ENCODE measurements around the gene DENND5B. TPM values are rescaled to one million over a fixed set of nuclear protein-coding genes. Genes with fewer than 3 reads are reported as not detected.
"Not testable (repeated sequence)": the region's sequence is repeated elsewhere in the genome, so short reads cannot be mapped to it uniquely, and the experiment has no call there.

The DENND5B gene
- total RNA-seq, 4 donors from 2014 or later: 15.7 to 19.1 (median 18.5) TPM

GRCh38 chr12:31476437-31476836 is 114.5 kb downstream of the DENND5B start:
- intact Hi-C loops (cut with DNase I): no loop called here
- no peak for DNase-seq (ENCODE audit: extremely low spot score)
- WGBS: 94% methylated on average over 4 of the region's 4 CpGs
- Histone ChIP-seq H3K4me1 (peaks cover 0 to 3% (median 0%) of the 10 kb centered on the region in 4 donors), H3K4me3 (no peak overlapping the region), H3K27me3 (no peaks in the 10 kb centered on the region), H3K9me3 (no peaks in the 10 kb centered on the region), H3K36me3 (peaks cover 4 to 34% (median 9%) of the 10 kb centered on the region in 4 donors), H3K27ac (replicated peaks in 1 of 4) (no peak overlapping the region)
- TF ChIP-seq CTCF (IDR thresholded peaks at IDR 0.05) (no peak), EP300 (IDR thresholded peaks at IDR 0.05) (no peak), POLR2A (IDR thresholded peaks at IDR 0.05; ENCODE audit: low read depth) (no peak), POLR2AphosphoS5 (IDR thresholded peaks at IDR 0.05) (no peak)

GRCh38 chr12:31475610-31476009 is 115.3 kb downstream of the DENND5B start:
- H3K4me1 ChIP-seq; H3K9me3 ChIP-seq; DNase-seq (ENCODE audit: extremely low spot score); H3K27ac ChIP-seq (replicated peaks in 1 of 4); H3K4me3 ChIP-seq; H3K27me3 ChIP-seq; intact Hi-C loops (cut with DNase I): not testable (repeated sequence)
- WGBS: 92% methylated on average over 7 of the region's 7 CpGs
- H3K36me3 ChIP-seq: peaks cover 4 to 34% (median 9%) of the 10 kb centered on the region in 4 donors

- Histone ChIP-seq H3K27me3 (no peaks in the 10 kb centered on the region), H3K27ac (replicated peaks in 1 of 4) (no peak overlapping the region), H3K4me1 (no peaks in the 10 kb centered on the region), H3K36me3 (peaks cover 4 to 32% (median 8%) of the 10 kb centered on the region in 4 donors), H3K9me3 (no peaks in the 10 kb centered on the region), H3K4me3 (no peak overlapping the region)
- no peak for TF ChIP-seq POLR2A (IDR thresholded peaks at IDR 0.05; ENCODE audit: low read depth)
- no peak for TF ChIP-seq CTCF (IDR thresholded peaks at IDR 0.05)
- TF ChIP-seq EP300 (IDR thresholded peaks at IDR 0.05): no peak
- TF ChIP-seq POLR2AphosphoS5 (IDR thresholded peaks at IDR 0.05): no peak
- intact Hi-C loops (cut with DNase I): no loop called here
- WGBS: 94% methylated on average over 2 of the region's 2 CpGs
- no peak for DNase-seq (ENCODE audit: extremely low spot score)
Observed at GRCh38 chr12:31474751-31475150, 116.2 kb downstream of the DENND5B start.

GRCh38 chr12:31471823-31472222 is 119.1 kb downstream of the DENND5B start:
- intact Hi-C loops (cut with DNase I): no loop called here
- Histone ChIP-seq H3K36me3 (peaks cover 0 to 5% (median 0%) of the 10 kb centered on the region in 4 donors), H3K9me3 (no peaks in the 10 kb centered on the region), H3K4me1 (no peaks in the 10 kb centered on the region), H3K4me3 (no peak overlapping the region), H3K27me3 (no peaks in the 10 kb centered on the region), H3K27ac (replicated peaks in 1 of 4) (no peak overlapping the region)
- no peak for DNase-seq (ENCODE audit: extremely low spot score)
- WGBS: 89% methylated on average over 7 of the region's 7 CpGs
- TF ChIP-seq CTCF (IDR thresholded peaks at IDR 0.05) (no peak), POLR2A (IDR thresholded peaks at IDR 0.05; ENCODE audit: low read depth) (no peak), POLR2AphosphoS5 (IDR thresholded peaks at IDR 0.05) (no peak)

- intact Hi-C loops (cut with DNase I): no loop called here
- H3K36me3 ChIP-seq: peaks cover 0 to 4% (median 0%) of the 10 kb centered on the region in 4 donors
Observed at GRCh38 chr12:31471051-31471450, 119.9 kb downstream of the DENND5B start.

More at GRCh38 chr12:31471051-31471450, 119.9 kb downstream of the DENND5B start:
- H3K27ac ChIP-seq (replicated peaks in 1 of 4): no peak overlapping the region
- no peaks in the 10 kb centered on the region for H3K4me1 ChIP-seq
- DNase-seq (ENCODE audit: extremely low spot score): no peak
- H3K9me3 ChIP-seq: no peaks in the 10 kb centered on the region
- 86% methylated on average over 6 of the region's 6 CpGs for WGBS
- H3K27me3 ChIP-seq: no peaks in the 10 kb centered on the region
- no peak for TF ChIP-seq POLR2AphosphoS5 (IDR thresholded peaks at IDR 0.05)
- no peak for TF ChIP-seq POLR2A (IDR thresholded peaks at IDR 0.05; ENCODE audit: low read depth)
- no peak for TF ChIP-seq CTCF (IDR thresholded peaks at IDR 0.05)
- no peak for TF ChIP-seq EP300 (IDR thresholded peaks at IDR 0.05)
- H3K4me3 ChIP-seq: no peak overlapping the region
